GM18505 (cell line): ENCODE results near the gene HSPG2.
"Not testable (repeated sequence)": the region's sequence is repeated elsewhere in the genome, so short reads cannot be mapped to it uniquely, and the experiment has no call there.

Source experiments
- ATAC-seq: cut with Tn5 transposase; IDR thresholded peaks from one replicate; pipeline ENCODE4 v1.9.1; 2021; ENCODE audit not compliant: unreplicated experiment
- POLR2A ChIP-seq: IDR thresholded peaks from 4 replicates; pipeline ENCODE4 v1.6.1; 2011; ENCODE audit warnings: borderline replicate concordance; ENCODE audit not compliant: insufficient read depth, insufficient read length; ENCODE audit errors: extremely low read depth

HSPG2 gene

GRCh38 chr1:21916447-21917238 lies 20.5 kb downstream of the HSPG2 start:
- no peak for TF ChIP-seq POLR2A
- no peak for ATAC-seq

- no peak for ATAC-seq
- no peak for TF ChIP-seq POLR2A
Measured at GRCh38 chr1:21914880-21915640, 22.1 kb downstream of the HSPG2 start.

GRCh38 chr1:21914450-21914849 lies 22.7 kb downstream of the HSPG2 start:
- no peak for TF ChIP-seq POLR2A
- ATAC-seq = no peak

GRCh38 chr1:21913763-21914162 lies 23.3 kb downstream of the HSPG2 start:
- no peak for ATAC-seq

GRCh38 chr1:21913258-21913657 lies 23.9 kb downstream of the HSPG2 start:
- no peak for ATAC-seq
- no peak for TF ChIP-seq POLR2A

More at GRCh38 chr1:21913763-21914162, 23.3 kb downstream of the HSPG2 start:
- TF ChIP-seq POLR2A = no peak

- no peak for ATAC-seq
- no peak for TF ChIP-seq POLR2A
Measured at GRCh38 chr1:21912038-21912758, 24.9 kb downstream of the HSPG2 start.

GRCh38 chr1:21911205-21912001 lies 25.7 kb downstream of the HSPG2 start:
- TF ChIP-seq POLR2A = no peak
- ATAC-seq = no peak

GRCh38 chr1:21910558-21911204 lies 26.4 kb downstream of the HSPG2 start:
- ATAC-seq = no peak
- TF ChIP-seq POLR2A = no peak

- peak; percentile 20 for TF ChIP-seq POLR2A
- no peak for ATAC-seq
Measured at GRCh38 chr1:21909787-21910503, 27.2 kb downstream of the HSPG2 start.

- no peak for TF ChIP-seq POLR2A
- no peak for ATAC-seq
Measured at GRCh38 chr1:21909286-21909759, 27.8 kb downstream of the HSPG2 start.

GRCh38 chr1:21907737-21908534 lies 29.2 kb downstream of the HSPG2 start:
- not testable (repeated sequence) for ATAC-seq
